ENCODE results near the gene EXOC6. TPM values are rescaled to one million over a fixed set of nuclear protein-coding genes. Genes with fewer than 3 reads are reported as not detected.
A peak's percentile ranks its signal among the peaks of the same experiment; 100 is the strongest.

EXOC6 gene
- polyA plus RNA-seq (ENCODE audit: insufficient read depth in 1 of 5, insufficient read length in 5 of 5, low replicate concordance in 1 of 5), result 10 to 100 TPM; 17.0 to 23.1 (median 22.3) TPM
- long read RNA-seq, donor 1, result 0 reads
- long read RNA-seq, donor 2, partial matches to known transcripts, result 0 of 1 reads
- long read RNA-seq, donor 2, other reads (novel, unspliced or antisense), result 0 of 1 reads
- long read RNA-seq, donor 3, partial matches to known transcripts, result 5 of 6 reads
- long read RNA-seq, donor 3, other reads (novel, unspliced or antisense), result 0 of 6 reads
- long read RNA-seq, donor 4, result 0 reads
- long read RNA-seq, donor 5, partial matches to known transcripts, result 0 of 3 reads
- long read RNA-seq, donor 5, other reads (novel, unspliced or antisense), result 0 of 3 reads
- long read RNA-seq, donor 6, partial matches to known transcripts, result 0 of 2 reads
- long read RNA-seq, donor 6, other reads (novel, unspliced or antisense), result 0 of 2 reads
- long read RNA-seq, donor 7, partial matches to known transcripts, result 0 of 1 reads
- long read RNA-seq, donor 7, other reads (novel, unspliced or antisense), result 0 of 1 reads
- long read RNA-seq, donor 8, result 0 reads

GRCh38 chr10:92848441-92849233, at the start of gene EXOC6:
Gene EXOC6 (plus strand): TSS chr10:92848520. CDS start chr10:92848534, 14 bp downstream.
- peak; percentile 79 to 86 for DNase-seq

GRCh38 chr10:92799568-92799967, 48.8 kb upstream of the EXOC6 start:
- no peak for DNase-seq

GRCh38 chr10:92800134-92800733, 48.1 kb upstream of the EXOC6 start:
- DNase-seq, result no peak

- DNase-seq, result no peak
These were observed 46.1 kb upstream of the EXOC6 start for GRCh38 chr10:92801978-92802872.

- no peak for DNase-seq
These were observed 38.5 kb upstream of the EXOC6 start for GRCh38 chr10:92809840-92810239.

GRCh38 chr10:92810934-92811532, 37.3 kb upstream of the EXOC6 start:
- no peak for DNase-seq

- DNase-seq, result no peak
These were observed 36.3 kb upstream of the EXOC6 start for GRCh38 chr10:92811986-92812385.

- no peak for DNase-seq
These were observed 34.3 kb upstream of the EXOC6 start for GRCh38 chr10:92813979-92814378.

- no peak for DNase-seq
These were observed 33.5 kb upstream of the EXOC6 start for GRCh38 chr10:92814790-92815189.

GRCh38 chr10:92816091-92816531, 32.2 kb upstream of the EXOC6 start:
- DNase-seq, result peak in 1 of 2 donors; percentile 34

- no peak for DNase-seq
These were observed 26.2 kb upstream of the EXOC6 start for GRCh38 chr10:92822060-92822634.

- DNase-seq, result no peak
These were observed 25.4 kb upstream of the EXOC6 start for GRCh38 chr10:92822964-92823363.

GRCh38 chr10:92826061-92826460, 22.3 kb upstream of the EXOC6 start:
- no peak for DNase-seq

- DNase-seq, result no peak
These were observed 21.8 kb upstream of the EXOC6 start for GRCh38 chr10:92826504-92826903.

GRCh38 chr10:92829042-92829785, 19.1 kb upstream of the EXOC6 start:
- DNase-seq, result no peak

- DNase-seq, result no peak
These were observed 18.4 kb upstream of the EXOC6 start for GRCh38 chr10:92829786-92830377.

GRCh38 chr10:92830478-92831389, 17.6 kb upstream of the EXOC6 start:
- DNase-seq, result no peak

GRCh38 chr10:92832121-92832520, 16.2 kb upstream of the EXOC6 start:
- DNase-seq, result no peak

Data from right lung (tissue), 10 donors.